Forelimb muscle (tissue), 1 donor: ENCODE results near the gene PLEKHG4. TPM values are rescaled to one million over a fixed set of nuclear protein-coding genes. Genes with fewer than 3 reads are reported as not detected.

Source experiments
- DNase-seq: peaks from one replicate; pipeline ENCODE4 v3.0.0-alpha.2; 2013; ENCODE audit warnings: low read depth
- polyA plus RNA-seq: library from polyadenylated mRNA; unstranded; fragments of 120-200 nt; gene quantifications from one replicate; pipeline ENCODE4 v1.2.1, GENCODE V29; 2013; ENCODE audit not compliant: insufficient read length

Gene PLEKHG4
- polyA plus RNA-seq, 1 donor, result 9.9 TPM

- no peak for DNase-seq
Measured at GRCh38 chr16:67286441-67287235, 7.3 kb downstream of the PLEKHG4 start.

GRCh38 chr16:67287960-67288359, 8.6 kb downstream of the PLEKHG4 start:
- no peak for DNase-seq

DNA sequence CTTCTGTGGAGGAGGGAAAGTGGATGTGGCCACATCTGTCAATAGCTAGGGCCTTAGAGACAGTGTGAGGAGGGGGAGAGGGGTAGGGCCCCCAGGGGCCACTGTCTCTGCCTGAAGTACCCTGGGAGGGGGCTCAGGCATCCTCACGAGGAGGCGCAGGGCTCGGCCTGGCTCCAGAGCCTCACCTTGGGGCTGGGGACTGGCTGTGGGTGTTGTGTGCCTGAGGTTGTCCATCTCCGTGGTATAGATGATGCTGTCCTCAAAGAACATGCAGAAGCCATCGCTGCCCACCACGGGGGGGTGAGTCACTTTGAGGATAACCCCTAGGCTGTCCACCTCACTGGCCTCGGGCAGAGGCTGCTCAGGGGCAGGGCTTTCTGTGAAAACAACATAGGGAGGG, 12.1 kb downstream of the PLEKHG4 start:
- no peak for DNase-seq

DNA sequence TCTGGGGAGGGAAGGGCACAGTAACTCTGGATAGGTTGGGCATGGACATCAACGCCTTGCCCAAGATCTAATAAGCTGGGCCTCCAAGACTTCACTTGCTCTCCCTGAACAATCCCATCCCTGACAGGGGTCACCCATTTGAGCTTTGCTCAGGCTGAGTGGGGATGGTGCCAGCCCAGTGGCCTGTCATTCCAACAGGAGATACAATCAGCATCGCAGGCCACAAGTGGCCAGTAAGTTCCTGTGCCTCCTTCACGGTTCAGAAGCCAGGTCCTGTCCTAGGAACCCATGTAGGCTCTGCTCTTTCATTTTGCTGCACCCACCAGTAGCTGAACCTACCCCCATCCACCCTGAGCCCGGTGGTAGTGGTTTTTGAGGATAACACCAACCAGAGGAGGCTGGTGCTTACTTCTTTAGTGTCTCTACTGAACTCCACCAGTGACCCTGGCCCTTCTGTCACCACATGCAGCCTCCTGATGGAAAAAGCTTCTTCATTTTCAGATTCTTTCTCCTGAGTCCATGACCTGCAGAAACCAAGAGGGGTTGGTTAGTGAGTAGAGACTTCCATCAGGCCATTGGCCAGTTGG, 14.9 kb downstream of the PLEKHG4 start:
- DNase-seq, result no peak

- no peak for DNase-seq
Measured at GRCh38 chr16:67294938-67295361, 15.6 kb downstream of the PLEKHG4 start.

DNA sequence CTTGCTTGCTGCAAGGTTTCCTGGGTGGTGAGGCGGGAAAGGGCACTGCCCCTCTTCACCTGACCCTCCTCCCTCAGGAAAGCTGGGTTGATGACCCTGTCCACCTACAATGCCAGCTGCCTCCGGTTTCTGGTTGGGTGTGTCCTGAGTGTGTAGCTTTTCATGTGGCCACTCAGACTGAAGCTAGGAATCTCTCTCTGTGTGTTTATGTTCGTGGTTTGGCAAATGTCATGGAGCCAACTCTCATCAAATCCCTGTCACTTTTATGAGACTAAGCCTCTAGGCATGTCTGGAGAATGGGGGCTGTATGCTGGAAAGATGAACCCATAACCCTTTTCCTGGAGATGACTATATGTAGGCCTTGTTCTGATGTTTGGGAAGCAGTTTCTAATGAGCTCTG, 17.1 kb downstream of the PLEKHG4 start:
- no peak for DNase-seq

DNA sequence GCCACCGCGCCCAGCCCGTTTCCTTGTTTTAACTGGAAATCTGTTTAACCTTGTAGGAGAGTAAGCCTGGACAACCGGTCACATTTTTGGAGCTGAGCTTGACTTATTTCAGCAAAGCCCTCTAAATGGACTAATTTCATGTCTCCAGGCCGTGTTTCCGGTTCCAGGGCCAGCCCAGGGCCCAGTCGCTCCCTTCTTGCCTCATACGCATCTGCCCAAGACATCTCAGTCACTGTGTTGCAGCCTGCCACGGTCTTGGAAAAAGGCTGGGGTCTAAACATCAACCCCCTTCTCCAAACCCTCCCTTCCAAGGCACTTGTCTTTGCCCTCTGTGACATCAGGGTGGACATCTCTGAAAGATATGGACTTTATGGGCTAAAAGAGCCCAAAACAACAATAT, 18.9 kb downstream of the PLEKHG4 start:
- DNase-seq, result no peak

GRCh38 chr16:67299269-67299668, 19.9 kb downstream of the PLEKHG4 start:
- DNase-seq, result no peak

DNA sequence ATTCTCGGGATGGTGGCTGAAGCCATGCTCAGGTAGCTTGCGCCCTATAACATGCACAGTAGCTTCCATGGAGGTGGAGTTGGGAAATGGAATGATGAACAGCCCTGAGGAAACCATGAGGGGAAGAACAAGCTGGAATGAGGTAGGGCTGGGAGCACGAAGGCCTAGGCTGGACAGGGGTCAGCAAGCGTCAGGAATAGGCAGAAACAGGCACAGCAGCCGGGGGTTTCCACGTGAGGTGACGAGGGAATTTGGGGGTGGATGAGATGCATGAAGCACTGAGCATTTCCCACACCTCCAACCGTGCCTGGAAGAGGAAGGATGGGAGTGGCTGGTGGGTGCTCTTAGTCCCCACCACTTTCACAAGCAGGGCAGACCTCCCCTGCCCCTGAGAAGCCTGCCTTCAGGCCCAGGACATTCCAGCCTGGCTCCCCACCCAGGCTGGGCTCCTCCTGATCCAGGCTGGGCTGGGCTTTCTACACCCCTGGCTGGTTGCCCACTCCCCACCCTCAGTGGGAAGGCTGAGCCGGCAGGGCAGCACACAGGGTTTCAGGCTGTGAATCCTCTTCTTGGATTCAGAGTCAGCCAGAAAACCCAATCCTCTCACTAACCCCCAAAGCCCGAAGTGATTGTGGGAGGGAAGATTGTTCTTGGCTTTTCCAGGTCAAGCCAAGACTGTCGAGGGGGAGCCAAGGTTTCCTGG, 21.9 kb downstream of the PLEKHG4 start:
- no peak for DNase-seq

GRCh38 chr16:67302076-67302475, 22.7 kb downstream of the PLEKHG4 start:
- DNase-seq, result no peak

DNA sequence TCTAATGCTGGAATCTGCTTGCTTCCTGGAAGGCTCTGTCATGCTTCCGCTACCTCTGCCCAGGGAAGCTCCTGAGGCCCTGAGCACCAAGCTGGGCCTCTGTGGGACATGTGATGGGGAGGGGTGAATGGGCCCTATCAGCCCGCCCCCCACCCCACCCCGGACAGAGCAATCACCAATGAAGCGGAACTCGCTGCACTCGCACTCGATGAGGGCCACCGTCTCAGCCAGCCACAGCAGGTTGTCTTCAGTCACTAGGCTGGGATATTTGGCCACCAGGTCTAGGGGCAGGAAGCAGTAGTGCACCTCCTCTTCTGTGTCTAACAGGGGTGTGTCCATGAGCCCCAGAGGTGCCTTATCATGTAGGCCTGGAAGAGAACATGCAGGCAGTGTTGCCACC, 23.6 kb downstream of the PLEKHG4 start:
- DNase-seq, result no peak

GRCh38 chr16:67304020-67304419, 24.7 kb downstream of the PLEKHG4 start:
- no peak for DNase-seq

DNA sequence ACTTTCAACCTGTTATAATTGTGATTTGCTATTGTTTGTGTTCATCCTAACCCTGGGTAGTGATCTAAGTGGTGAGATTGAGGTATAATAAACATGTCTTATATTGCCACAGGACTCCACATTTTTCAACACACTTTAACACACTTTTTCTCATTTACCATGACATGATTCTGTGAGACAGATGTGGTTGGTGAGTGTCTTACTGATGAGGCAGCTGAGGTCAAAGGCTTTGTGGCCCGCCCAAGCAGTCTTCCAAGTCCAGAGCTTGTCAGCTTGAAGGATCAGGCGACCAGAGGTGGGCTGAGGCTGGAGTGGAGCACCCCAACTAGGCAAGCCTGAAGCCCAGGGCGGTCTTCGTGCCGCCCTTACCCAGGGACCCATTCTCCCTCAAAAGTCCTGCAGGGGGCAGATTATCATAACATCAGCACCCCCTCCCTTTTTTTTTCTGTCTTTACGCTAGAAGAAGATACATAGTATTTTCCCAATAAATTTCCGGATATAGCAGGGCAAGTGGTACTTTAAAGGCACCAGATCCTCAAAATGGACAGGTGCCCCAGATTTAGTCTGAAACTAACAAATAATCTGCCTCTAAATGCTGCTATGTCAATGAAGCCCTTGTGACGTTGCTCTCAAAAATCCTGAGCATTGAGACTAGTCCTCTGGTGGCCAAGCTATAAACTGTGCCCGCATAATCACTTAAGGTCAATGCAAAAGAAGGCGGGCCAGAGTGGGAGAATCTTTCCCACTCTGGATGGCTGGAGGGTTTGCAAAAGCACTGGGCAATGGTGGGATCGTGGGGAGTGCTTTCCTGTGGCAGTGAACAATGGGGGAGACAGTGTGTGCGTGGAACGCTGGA, 26.1 kb downstream of the PLEKHG4 start:
- DNase-seq, result no peak

DNA sequence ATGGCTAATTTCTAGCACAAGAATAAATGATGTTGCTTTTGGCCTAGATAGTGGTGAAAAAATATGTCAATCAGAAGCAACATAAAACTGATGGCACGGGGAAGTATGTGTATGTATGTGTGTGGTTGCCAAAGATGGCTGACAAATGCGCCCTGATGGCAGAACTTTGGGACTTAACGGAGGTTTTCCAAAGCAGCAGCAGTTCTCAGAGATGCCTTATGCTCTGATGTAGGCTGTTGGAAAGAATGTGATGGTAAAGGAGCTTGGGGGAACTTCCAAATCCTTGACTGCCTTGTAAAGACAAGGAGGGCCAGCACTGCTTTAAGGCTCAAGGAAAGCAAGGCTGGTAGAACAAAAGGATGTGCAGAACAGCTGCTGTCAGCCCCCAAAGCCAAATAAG, 31.2 kb downstream of the PLEKHG4 start:
- no peak for DNase-seq

- no peak for DNase-seq
Measured at GRCh38 chr16:67311607-67312488, 32.5 kb downstream of the PLEKHG4 start.

DNA sequence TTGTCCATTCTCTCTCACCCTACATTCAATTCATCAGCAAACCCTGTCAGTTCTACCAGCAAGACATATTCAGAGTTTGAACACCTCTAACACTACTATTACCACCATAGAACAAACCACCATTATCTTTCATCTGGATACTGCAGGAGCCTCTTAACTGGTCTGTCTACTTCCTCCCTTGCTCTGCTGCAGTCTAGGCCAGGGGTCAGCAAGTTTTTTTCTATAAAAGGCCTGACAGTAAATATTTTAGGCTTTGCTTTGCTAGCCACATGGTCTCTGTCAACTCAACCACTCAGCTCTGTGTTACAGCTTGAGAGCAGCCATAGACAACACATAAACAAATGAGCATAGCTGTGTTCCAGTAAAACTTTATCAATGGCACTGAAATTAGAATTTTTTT, 33.4 kb downstream of the PLEKHG4 start:
- no peak for DNase-seq

GRCh38 chr16:67317853-67318252, 38.5 kb downstream of the PLEKHG4 start:
- no peak for DNase-seq

- DNase-seq, result no peak
Measured at GRCh38 chr16:67326115-67326471, 46.8 kb downstream of the PLEKHG4 start.

- no peak for DNase-seq
Measured at GRCh38 chr16:67326472-67327309, 47.4 kb downstream of the PLEKHG4 start, which contains the start of the genes KCTD19 and LRRC36. Gene KCTD19 (minus strand): TSS chr16:67326741. CDS start chr16:67326707, 34 bp downstream. Gene LRRC36 (plus strand): TSS chr16:67326815. CDS start chr16:67326863, 48 bp downstream.

DNA sequence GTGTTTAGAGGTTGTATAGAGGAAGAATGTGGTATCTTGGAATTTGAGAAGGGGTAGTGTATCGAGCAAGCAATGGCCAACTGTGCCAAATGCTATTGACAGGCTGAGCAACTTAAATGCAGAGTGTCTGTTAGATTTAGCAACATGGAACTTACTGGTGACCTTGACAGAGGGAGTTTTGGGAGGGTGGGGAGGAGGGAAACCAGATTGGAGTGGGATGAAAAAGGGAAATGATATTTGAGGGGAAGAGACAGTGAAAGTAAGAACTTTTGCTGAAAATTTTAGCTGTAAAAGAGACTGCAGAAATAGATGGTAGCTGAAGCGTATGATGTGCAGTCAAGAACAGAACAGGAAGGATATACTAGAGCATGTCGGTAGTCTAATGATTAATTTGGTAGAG, 48.4 kb downstream of the PLEKHG4 start:
- DNase-seq, result no peak
